Activated CD4-positive, alpha-beta T cell treated with anti-CD3 and anti-CD28 coated beads for 4 hours (primary cell): Measurements from ENCODE around the gene REXO4.
"Not testable (repeated sequence)": the region's sequence is repeated elsewhere in the genome, so short reads cannot be mapped to it uniquely, and the experiment has no call there.

Source experiments
- DNase-seq, 2 donors: peaks; one replicate each; pipeline ENCODE4 v3.0.0-alpha.2; 2020

REXO4 gene

GRCh38 chr9:133419005-133419404 is 1.2 kb upstream of the REXO4 start:
- no peak for DNase-seq

- DNase-seq, result no peak
Measured at GRCh38 chr9:133415170-133415569, 2.6 kb downstream of the REXO4 start.

DNA sequence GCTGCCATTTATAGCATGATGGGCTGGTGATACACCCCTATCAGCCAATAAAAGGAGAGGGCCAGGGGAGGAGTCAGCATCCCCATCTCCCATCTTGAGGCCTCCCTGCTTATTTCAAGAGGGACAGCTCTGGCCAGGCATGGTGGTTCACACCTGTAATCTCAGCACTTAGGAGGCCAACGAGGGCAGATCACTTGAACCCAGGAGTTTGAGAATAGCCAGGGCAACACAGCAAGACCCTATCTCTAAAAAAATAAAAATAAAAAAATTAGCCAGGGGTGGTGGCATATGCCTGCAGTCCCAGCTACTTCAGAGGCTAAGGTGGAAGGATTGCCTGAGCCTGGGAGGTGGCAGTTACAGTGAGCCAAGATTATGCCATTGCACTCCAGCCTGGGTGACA is 9.8 kb downstream of the REXO4 start:
- DNase-seq, result no peak

- DNase-seq, result peak; percentile 77 to 78
Measured at GRCh38 chr9:133406480-133407307, 11.1 kb downstream of the REXO4 start.

DNA sequence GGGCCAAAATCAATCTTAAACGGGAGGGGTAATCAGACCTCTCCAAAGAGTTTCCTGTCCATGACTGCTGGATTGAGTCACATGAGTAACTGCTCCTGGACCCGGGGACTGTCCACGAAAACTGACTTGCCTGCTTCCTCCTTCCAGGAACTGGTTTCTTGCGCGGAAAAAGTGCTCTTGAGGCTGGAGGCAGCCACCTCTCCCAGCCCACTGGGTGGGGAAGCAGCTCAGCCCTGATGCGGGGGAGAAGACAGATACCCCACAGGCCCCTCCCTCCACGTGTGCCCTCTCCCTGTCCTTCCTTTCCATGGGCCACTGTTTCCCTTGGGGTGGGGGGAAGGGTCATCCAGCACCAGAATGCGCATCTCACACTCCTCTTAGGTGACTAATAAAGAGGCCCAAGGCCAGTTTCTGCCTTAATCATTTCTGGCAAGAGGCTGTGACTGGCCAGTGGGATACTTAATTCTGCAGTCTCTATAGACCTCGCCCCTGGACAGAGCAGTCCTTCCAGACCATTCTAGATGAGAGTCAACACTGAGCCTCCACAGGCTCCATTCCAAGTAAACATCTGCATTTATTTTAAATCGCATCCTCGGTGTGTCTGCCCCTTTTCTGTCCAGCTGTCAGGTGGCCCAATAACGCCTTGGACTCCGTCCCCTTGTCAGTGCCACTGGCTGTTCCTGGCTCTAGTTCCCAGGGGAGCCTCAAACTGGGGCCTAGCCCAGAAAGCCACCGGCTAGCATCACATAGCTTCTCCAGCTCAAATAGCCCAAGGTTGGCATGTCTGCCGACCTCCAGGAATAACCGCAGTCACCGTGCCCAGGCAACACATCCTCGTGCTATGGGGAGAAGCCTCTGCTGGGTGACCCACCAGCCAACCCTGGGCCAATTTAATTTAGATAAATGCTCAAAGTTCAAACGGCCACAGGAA is 12.0 kb downstream of the REXO4 start:
- no peak for DNase-seq

- no peak for DNase-seq
Measured at GRCh38 chr9:133404454-133405002, 13.3 kb downstream of the REXO4 start.

- DNase-seq, result peak; percentile 59 to 66
Measured at GRCh38 chr9:133403766-133404453, 13.9 kb downstream of the REXO4 start.

GRCh38 chr9:133402689-133403088 is 15.1 kb downstream of the REXO4 start:
- DNase-seq, result no peak

GRCh38 chr9:133401588-133401987 is 16.2 kb downstream of the REXO4 start:
- no peak for DNase-seq

DNA sequence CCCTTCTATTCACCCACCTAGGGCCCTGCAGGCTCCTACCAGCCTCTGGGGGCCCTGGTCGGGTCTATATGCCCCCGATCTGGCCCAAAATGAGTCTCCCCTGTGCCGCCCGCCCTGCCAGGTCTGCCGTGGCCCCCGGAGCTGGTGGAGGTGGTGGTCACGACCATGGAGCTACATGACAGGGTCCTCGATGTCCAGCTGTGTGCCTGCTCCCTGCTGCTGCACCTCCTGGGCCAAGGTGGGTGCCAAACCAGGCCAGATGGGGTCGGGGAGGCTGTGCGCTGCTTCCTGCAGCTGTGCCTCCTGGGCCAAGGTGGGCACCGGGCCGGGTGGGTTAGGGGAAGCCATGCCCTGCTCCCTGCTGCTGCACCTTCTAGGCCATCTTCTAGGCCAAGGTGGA is 17.5 kb downstream of the REXO4 start:
- DNase-seq, result no peak

DNA sequence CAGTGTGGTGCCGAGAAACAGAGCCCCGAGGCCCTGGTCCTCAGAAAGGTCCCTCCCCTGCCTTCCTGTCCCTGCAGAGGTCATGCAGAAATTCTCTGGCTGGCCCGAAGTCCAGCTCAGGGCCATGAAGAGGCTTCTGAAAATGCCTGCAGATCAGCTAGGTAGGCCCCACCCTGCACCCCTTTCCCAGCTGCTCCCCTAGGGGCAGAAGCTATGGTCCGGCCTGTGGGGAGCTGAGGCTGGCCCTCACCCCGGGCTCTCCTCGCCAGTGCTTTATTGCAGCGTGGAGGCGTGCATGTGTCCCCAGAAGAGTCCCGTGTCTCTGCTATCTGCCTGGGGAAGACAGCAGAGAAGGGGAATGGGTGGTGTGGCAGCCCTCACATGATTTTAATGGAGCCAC is 19.9 kb downstream of the REXO4 start:
- DNase-seq, result no peak

GRCh38 chr9:133397370-133397769 is 20.4 kb downstream of the REXO4 start:
- no peak for DNase-seq

GRCh38 chr9:133396952-133397351 is 20.9 kb downstream of the REXO4 start:
- no peak for DNase-seq

- DNase-seq, result no peak
Measured at GRCh38 chr9:133394687-133395271, 23.0 kb downstream of the REXO4 start.

DNA sequence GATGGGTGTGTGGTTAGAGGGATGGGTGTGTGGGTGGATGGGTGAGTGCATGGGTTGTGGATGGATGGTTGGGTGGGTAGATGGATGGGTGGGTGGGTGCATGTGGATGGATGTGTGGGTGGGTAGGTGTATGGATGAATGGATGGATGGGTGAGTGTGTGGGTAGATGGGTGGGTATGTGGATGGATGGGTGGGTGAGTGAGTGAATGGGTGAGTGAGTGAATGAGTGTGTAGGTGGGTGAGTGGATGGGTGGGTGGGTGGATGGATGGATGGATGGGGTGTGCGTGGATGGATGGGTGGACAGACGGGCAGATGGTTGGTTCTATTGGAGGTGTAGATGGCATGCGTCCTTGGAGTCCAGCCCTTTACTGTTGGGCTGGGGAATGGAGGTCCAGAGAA is 24.4 kb downstream of the REXO4 start:
- DNase-seq, result no peak

GRCh38 chr9:133392308-133392707 is 25.5 kb downstream of the REXO4 start:
- DNase-seq, result not testable (repeated sequence)

DNA sequence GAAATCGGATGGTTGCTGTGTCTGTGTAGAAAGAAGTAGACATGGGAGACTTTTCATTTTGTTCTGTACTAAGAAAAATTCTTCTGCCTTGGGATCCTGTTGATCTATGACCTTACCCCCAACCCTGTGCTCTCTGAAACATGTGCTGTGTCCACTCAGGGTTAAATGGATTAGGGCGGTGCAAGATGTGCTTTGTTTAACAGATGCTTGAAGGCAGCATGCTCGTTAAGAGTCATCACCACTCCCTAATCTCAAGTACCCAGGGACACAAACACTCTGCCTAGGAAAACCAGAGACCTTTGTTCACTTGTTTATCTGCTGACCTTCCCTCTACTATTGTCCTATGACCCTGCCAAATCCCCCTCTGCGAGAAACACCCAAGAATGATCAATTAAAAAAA is 26.4 kb downstream of the REXO4 start:
- DNase-seq, result not testable (repeated sequence)

DNA sequence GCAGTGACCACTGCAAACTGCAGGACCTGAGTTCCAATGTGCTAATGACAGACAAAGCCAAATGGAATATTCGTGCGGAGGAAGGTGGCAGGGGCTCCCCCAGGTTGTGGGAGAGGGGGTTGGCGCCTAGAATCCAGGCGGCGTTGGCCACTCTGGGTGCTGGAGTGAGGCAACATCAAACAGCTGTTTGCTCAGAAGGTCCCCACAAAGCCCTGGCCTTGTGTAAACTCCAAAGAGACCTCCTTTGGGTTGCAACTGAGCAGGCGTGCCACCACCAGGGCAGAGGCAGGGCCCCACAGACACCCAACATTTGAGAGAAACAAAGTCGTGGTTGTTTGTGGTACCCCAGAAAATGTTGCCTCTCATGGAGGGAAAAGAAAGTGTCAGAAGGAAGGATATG is 27.1 kb downstream of the REXO4 start:
- DNase-seq, result no peak

GRCh38 chr9:133389562-133389961 is 28.2 kb downstream of the REXO4 start:
- DNase-seq, result no peak

DNA sequence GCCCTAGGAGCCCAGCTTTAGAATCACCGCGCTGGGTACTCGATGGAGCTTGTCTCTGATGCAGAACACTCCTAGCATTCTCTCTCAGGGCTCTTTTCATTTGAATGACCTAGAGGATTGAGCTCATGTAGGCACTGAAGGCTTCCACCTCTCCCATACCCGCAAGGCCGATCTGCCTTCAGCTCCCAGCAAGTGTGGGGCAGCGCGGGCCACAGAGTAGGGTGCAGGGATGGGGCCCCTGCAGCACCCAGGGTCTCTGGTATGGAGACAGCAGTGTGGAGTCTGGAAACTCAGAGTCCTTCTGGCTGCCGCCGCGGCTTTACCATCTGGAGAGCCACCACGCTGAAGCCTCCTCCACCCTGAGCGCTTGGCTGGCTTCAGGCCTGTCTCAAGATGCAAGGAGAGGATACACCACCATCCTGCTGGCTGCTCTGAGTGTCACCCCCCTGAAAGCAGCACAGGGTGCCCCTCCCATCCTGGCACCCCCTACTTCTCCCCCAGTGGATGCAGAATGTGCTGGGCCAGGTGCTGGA is 28.7 kb downstream of the REXO4 start:
- DNase-seq, result no peak

DNA sequence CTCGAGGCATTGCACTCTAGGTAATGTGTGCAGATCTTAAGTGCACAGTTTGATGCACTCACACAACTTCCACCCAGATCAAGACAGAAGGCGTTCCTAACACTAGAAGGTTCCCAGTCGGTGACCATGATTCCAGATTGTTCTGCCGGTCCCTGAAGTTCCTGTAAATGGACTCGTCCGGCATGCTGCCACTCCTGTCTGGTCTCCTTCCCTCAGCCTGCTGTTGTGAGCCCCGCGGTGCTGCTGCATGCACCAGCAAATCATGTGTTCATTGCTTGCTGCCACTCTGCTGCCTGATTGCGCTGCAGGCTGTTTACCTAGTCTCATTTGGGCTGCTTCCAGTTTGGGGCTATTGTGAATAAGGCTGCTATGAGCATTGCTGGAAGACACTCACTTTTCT is 30.1 kb downstream of the REXO4 start:
- no peak for DNase-seq

- DNase-seq, result no peak
Measured at GRCh38 chr9:133386338-133386737, 31.5 kb downstream of the REXO4 start.
